ENCODE results near the gene ADORA3.

- TF ChIP-seq CTCF (IDR thresholded peaks at IDR 0.05; ENCODE audit: control extremely low read depth in 1 of 3, insufficient read depth in 1 of 3, low read depth in 1 of 3, low read length in 3 of 3) (no peak), EZH2 (IDR thresholded peaks at IDR 0.05; ENCODE audit: low read depth, low read length, severe bottlenecking) (no peak), SP1 (IDR thresholded peaks at IDR 0.05; ENCODE audit: low read depth, low read length) (no peak)
Measured at GRCh38 chr1:111453706-111454105, 49.7 kb downstream of the ADORA3 start.

Data from H1 (cell line).